Gastrocnemius medialis (tissue), 4 donors: ENCODE results near the gene RAB40C. TPM values are rescaled to one million over a fixed set of nuclear protein-coding genes. Genes with fewer than 3 reads are reported as not detected.

ENCODE experiments used
- ATAC-seq, 2 donors: fragments of 150-250 bp; one replicate each; pipeline ENCODE4 v1.9.1; 2016
- DNase-seq, 2 donors: peaks; one replicate each; pipeline ENCODE4 v3.0.0-alpha.2; 2019
- H3K27ac ChIP-seq, 4 donors: fragments of 200-600 bp; sonication (generic); 1 replicate in 1 of 4; 2 replicates in 3 of 4; pipeline ENCODE4 v1.5.1; 2016 to 2018; ENCODE audit warnings: mild to moderate bottlenecking in 2 of 4, moderate library complexity in 1 of 4
- H3K27me3 ChIP-seq, 3 donors: fragments of 200-600 bp; sonication (generic) in 2 of 3; 1 replicate in 1 of 3; 2 replicates in 2 of 3; pipeline versions ENCODE4 v1.5.1 to v1.6.0; 2016 to 2019; ENCODE audit warnings: mild to moderate bottlenecking in 1 of 3, moderate library complexity in 1 of 3
- H3K36me3 ChIP-seq, 2 donors: fragments of 200-600 bp; sonication (generic) in 1 of 2; one replicate each; pipeline ENCODE4 v1.5.1; 2017 to 2018
- H3K4me1 ChIP-seq, 2 donors: fragments of 200-600 bp; sonication (generic) in 1 of 2; one replicate each; pipeline ENCODE4 v1.5.1; 2016 to 2017; ENCODE audit warnings: mild to moderate bottlenecking in 2 of 2
- H3K4me3 ChIP-seq, 4 donors: fragments of 200-600 bp; sonication (generic) in 3 of 4; 1 replicate in 1 of 4; 2 replicates in 3 of 4; pipeline ENCODE4 v1.5.1; 2016 to 2019; ENCODE audit warnings: mild to moderate bottlenecking in 2 of 4
- H3K9me3 ChIP-seq, 3 donors: fragments of 200-600 bp; sonication (generic) in 2 of 3; 1 replicate in 1 of 3; 2 replicates in 2 of 3; pipeline ENCODE4 v1.5.1; 2016 to 2019
- CTCF ChIP-seq, 5 experiments: fragments of 450-650 bp in 3 of 5; fragments of 200-600 bp in 2 of 5; sonication (generic) in 2 of 5; IDR thresholded peaks in 4 of 5; conservative IDR thresholded peaks in 1 of 5; 1 replicate in 4 of 5; 2 replicates in 1 of 5; pipeline ENCODE4 v1.5.1; 2016 to 2019; ENCODE audit warnings: antibody characterized with exemption in 5 of 5, mild to moderate bottlenecking in 3 of 5, moderate library complexity in 3 of 5
- POLR2A ChIP-seq, 2 donors: fragments of 450-650 bp; IDR thresholded peaks; one replicate each; pipeline ENCODE4 v1.6.1; 2017; ENCODE audit warnings: antibody characterized with exemption in 2 of 2, mild to moderate bottlenecking in 2 of 2, moderate library complexity in 2 of 2
- in situ Hi-C, 4 donors: fragments of 200-750 bp; cut with MboI; loops; one replicate each; pipeline versions ENCODE4 v1.15.0 to v1.8.0; 2017; ENCODE audit warnings: low sequenced_read_pairs in 4 of 4
- intact Hi-C: fragments of 100-400 bp; cut with DNase I; formaldehyde crosslinking; loops from one replicate; pipeline ENCODE4 v1.15.1; 2023; ENCODE audit warnings: low total_unique reads
- total RNA-seq, 4 donors: library from RNA; depleted of rRNA; stranded (reverse); fragments of >200 nt; gene quantifications; one replicate each; pipeline versions ENCODE4 v1.1.0 to v1.2.3, GENCODE V29; 2016

RAB40C gene
- total RNA-seq, 4 donors from 2014 or later, result 15.6 to 29.3 (median 21.4) TPM

- Histone ChIP-seq H3K9me3 (no peaks in the 10 kb centered on the region), H3K4me3 (no peak overlapping the region), H3K4me1 (peaks cover 7 to 18% of the 10 kb centered on the region in 2 donors), H3K36me3 (peaks cover 0 to 46% of the 10 kb centered on the region in 2 donors), H3K27me3 (no peaks in the 10 kb centered on the region), H3K27ac (no peak overlapping the region)
- ATAC-seq (no peak), DNase-seq (no peak)
- intact Hi-C loops (no loop called here), in situ Hi-C loops (no loop called here)
- TF ChIP-seq POLR2A (IDR thresholded peaks at IDR 0.05) (no peak), CTCF (IDR thresholded peaks at IDR 0.05 in 4 of 5, conservative IDR thresholded peaks at IDR 0.05 in 1 of 5) (no peak)
Measured at GRCh38 chr16:671353-672131, 81.7 kb downstream of the RAB40C start.

GRCh38 chr16:672371-672770, 82.5 kb downstream of the RAB40C start:
- intact Hi-C loops (no loop called here), in situ Hi-C loops (no loop called here)
- ATAC-seq (no peak), DNase-seq (no peak)
- Histone ChIP-seq H3K4me3 (no peak overlapping the region), H3K36me3 (peaks cover 0 to 46% of the 10 kb centered on the region in 2 donors), H3K27me3 (no peaks in the 10 kb centered on the region), H3K4me1 (peaks cover 7 to 16% of the 10 kb centered on the region in 2 donors), H3K27ac (no peak overlapping the region), H3K9me3 (no peaks in the 10 kb centered on the region)
- no peak for TF ChIP-seq CTCF (IDR thresholded peaks at IDR 0.05 in 4 of 5, conservative IDR thresholded peaks at IDR 0.05 in 1 of 5)
- no peak for TF ChIP-seq POLR2A (IDR thresholded peaks at IDR 0.05)

GRCh38 chr16:672851-673250, 83.0 kb downstream of the RAB40C start:
- Histone ChIP-seq H3K36me3 (peaks cover 0 to 46% of the 10 kb centered on the region in 2 donors), H3K27ac (no peak overlapping the region), H3K4me3 (no peak overlapping the region), H3K4me1 (peaks cover 7 to 13% of the 10 kb centered on the region in 2 donors), H3K27me3 (no peaks in the 10 kb centered on the region), H3K9me3 (no peaks in the 10 kb centered on the region)
- no peak for DNase-seq
- TF ChIP-seq CTCF (IDR thresholded peaks at IDR 0.05 in 4 of 5, conservative IDR thresholded peaks at IDR 0.05 in 1 of 5) (no peak), POLR2A (IDR thresholded peaks at IDR 0.05) (no peak)
- intact Hi-C loops, result no loop called here
- in situ Hi-C loops, result no loop called here
- ATAC-seq, result no peak

- peaks cover 0 to 46% of the 10 kb centered on the region in 2 donors for H3K36me3 ChIP-seq
- in situ Hi-C loops, result no loop called here
Measured at GRCh38 chr16:673399-673991, 83.6 kb downstream of the RAB40C start.

More at GRCh38 chr16:673399-673991, 83.6 kb downstream of the RAB40C start:
- Histone ChIP-seq H3K4me3 (no peak overlapping the region), H3K27ac (no peak overlapping the region), H3K27me3 (no peaks in the 10 kb centered on the region), H3K9me3 (no peaks in the 10 kb centered on the region), H3K4me1 (peaks cover 7 to 11% of the 10 kb centered on the region in 2 donors)
- ATAC-seq, result no peak
- intact Hi-C loops, result no loop called here
- TF ChIP-seq POLR2A (IDR thresholded peaks at IDR 0.05) (no peak), CTCF (IDR thresholded peaks at IDR 0.05 in 4 of 5, conservative IDR thresholded peaks at IDR 0.05 in 1 of 5) (no peak)
- DNase-seq, result no peak
